Activated CD4-positive, alpha-beta T cell treated with anti-CD3 and anti-CD28 coated beads, Interleukin-2, amount 50 U/mL, for 1 hour (primary cell): ENCODE results near the gene LTB.
A peak's percentile ranks its signal among the peaks of the same experiment; 100 is the strongest.
"Not testable (repeated sequence)": the region's sequence is repeated elsewhere in the genome, so short reads cannot be mapped to it uniquely, and the experiment has no call there.

Source experiments
- DNase-seq: peaks from one replicate; pipeline ENCODE4 v3.0.0-alpha.2; 2020

The LTB gene

DNA sequence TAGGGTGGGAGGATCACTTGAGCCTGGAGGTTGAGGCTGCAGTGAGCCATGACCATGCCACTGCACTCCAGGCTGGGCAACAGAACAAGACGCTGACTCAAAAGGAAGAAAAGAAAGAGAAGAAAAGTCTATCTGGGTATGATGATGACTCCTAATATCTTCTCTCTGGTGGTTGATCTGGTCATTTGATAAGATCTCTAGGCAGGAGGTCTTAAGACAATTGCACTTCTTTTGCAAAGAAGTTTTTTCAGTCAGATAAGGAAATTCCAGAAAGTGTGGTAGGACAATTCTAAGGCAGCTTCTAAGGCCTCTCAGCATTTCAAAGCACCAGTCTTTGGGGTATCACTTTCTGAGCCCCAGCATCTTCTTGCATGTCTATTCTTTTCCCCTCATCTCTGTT is 25.1 kb upstream of the LTB start:
- no peak for DNase-seq

DNA sequence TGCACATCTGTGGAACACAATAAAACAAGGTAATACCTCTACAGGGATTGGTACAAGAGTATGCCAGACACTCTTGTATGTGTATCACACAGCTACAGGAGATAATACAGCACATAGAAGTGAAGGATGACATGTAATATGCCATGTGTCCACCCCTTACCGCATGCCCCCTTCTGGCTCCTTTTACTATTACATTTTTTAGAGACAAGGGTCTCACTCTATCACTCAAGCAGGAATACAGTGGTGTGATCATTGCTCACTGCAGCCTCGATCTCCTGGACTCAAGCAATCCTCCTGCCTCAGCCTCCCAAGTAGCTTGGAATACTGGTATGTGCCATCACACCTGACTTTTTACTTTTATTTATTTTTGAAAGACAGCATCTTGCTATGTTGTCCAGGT is 14.8 kb upstream of the LTB start:
- no peak for DNase-seq

DNA sequence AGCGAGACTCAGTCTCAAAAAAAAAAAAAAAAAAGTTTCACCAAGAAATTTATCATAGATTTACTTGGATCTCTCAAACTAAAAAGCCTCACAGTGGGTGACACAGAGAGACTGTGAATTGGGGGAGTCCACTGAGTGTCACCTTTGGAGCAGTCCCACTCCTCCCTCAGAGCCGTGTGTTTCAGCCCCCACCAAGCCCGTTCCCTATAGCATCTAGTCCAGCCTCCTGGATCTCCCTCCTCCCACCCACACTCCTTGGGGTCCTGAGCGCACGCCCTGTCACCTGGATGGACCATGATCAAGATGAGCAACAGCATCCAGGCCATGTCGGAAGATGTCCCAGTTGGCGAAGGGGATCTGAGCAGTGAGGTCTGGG is 10.2 kb upstream of the LTB start:
- no peak for DNase-seq

DNA sequence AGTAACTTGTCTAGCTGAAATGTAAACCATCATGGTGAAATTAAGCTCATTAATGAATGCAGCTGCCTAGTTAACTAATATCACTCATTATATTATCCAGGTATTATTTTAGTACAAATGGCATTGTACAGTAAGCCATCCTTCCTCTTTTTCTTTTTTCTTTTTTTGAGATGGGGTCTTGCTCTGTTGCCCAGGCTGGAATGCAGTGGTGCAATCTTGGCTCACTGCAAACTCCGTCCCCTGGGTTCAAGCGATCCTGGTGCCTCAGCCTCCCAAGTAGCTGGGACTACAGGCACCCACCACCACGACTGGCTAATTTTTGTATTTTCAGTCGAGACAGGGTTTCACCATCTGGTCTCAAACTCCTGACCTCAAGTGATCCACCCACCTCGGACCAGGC is 8.5 kb upstream of the LTB start:
- DNase-seq = not testable (repeated sequence)

DNA sequence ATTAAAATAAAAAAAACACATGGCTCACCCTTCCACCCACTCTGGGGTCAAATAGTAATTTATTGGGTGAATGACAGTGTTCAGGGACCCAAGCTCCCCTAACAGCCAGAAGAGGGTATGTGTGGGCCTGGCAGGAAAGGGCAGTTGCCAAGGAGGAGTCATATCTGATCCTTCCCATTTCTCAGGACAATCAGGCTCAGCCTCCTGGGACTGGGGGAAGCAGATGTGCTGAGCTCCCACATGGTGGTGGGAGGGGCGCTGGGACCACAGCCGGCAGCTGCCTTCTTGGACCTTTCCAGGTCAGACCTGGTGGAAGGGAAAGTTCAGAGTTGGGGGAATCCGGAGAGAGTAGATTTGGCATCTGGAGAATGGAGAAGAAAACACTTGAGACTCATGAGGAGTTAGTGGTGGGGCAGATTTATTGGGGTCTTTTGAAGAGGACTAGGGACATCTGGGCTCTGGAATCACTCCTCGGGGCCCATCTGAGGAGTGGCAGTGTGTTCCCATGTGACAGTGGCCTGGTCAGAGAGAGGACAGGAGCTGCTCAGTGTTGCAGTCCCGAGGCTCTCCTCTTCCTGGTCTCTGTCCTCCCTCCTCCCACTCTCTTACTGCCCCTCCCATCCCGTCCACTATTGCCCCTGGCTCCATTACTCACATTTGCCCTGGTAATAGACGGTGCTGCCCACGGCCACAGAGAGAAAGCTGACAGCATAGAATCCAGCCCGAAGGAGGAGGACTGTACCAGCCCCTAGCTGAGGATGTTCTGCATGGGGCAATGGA is 6.8 kb upstream of the LTB start:
- no peak for DNase-seq

DNA sequence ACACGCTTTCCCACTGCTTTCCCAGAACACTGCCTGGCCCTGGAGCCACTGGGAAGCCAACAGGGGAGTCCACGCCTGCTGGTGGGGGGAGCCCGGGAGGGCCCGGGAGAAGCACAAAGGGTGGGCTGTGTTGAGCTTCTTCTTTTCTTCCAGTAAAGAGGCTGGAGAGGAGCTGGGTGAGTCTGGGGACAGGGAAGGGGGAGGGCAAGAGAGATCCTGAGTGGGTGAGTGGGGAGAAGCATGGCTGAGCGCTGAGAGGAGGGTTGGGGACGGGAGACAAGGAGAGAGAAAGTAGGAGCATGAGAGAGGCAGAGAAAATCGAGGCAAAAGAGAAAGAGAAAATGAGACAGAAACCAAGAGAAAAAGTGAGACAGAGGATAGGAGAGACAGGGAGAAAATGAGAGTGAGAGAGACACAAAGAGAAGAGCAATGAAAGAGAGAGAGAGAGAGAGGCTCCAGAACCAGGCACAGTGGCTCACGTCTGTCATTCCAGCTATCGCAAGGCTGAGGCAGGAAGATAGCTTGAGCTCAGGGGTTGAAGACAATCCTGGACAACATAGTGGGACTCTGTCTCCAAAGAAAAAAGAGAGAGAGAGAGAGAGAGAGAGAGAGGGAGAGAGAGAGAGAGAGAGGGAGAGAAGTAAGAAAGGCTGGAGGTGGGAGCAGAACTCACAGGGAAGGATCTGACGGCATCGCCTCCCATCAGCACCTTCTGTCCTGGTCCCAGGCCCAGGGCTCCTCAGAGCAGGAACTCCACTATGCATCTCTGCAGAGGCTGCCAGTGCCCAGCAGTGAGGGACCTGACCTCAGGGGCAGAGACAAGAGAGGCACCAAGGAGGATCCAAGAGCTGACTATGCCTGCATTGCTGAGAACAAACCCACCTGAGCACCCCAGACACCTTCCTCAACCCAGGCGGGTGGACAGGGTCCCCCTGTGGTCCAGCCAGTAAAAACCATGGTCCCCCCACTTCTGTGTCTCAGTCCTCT is 5.9 kb upstream of the LTB start:
- DNase-seq = no peak

DNA sequence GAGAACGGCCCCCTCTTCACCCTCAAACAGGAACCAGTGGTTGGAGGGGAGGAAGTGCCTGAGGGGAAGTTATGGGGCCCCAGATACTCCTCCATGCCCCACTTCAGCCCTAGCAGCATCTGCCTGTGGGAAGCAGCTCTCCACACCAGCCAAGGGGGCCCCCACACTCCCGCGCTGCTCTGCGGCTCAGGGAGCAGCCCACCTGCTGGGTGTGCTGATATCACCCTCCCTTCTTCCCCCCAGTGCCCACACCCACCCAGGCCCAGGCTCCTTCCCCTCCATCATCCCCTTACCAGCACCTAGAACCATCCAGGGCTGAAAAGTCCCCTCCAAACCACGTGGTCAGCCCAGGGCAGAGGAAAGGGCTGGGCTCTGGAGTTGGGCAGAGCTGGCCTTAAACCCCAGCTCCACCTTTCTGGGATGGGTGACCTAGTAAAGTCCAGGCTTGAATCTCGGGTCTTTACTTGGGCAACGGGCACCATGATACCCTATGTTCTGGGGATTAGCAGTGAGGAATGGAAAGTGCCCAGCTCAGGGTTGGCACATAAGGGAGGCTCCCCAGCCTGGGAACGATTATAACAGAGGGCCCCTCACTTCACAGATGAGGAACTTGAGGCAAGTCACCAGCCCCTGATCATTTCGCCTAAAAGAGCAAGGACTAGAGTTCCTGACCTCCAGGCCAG is 4.5 kb upstream of the LTB start:
- DNase-seq = no peak

DNA sequence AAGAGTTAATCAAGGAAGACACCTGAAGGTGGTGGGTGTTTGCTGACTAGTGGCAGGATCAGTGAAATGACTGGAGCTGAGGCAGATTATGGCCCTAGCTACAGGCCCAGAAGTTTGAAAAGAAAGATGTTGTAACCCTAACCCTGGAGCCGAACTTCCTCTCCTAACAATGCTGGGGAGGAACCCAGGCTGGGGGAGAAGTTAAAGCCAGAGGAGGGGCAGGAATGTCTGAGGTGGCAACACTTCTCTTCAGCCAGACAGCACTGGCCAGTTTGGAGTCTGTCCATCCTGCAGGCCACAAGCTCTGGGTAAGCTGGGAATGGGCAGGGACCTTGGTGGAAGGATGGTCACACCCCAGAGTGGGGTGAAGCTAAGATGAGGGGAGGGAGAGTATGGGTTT is 3.8 kb upstream of the LTB start, which contains the start of gene LST1:
Gene LST1, plus strand, starts transcription at position 270 of the 400 bp plus-strand sequence. CDS start 1,023 bp downstream, outside the sequence.
- DNase-seq = no peak

DNA sequence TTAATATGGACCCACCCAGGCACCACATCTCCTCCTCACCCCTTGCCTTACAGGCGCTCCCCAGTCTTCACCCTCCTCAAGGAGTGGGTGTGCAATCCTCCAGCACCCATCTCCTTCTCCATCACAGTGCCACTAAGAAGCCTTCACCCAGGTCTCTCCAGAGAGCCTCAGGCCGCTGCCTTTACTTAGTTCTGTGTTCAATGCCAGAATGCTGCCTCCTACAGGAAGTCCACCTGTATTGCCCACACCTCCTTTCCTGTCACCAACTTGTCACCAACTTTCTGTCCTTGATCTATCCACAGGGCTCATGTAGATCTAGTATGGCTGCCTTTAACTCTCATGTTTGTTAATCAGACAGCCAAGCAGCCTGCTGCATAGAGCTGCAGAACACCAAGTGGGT is 3.3 kb upstream of the LTB start:
- DNase-seq = no peak

DNA sequence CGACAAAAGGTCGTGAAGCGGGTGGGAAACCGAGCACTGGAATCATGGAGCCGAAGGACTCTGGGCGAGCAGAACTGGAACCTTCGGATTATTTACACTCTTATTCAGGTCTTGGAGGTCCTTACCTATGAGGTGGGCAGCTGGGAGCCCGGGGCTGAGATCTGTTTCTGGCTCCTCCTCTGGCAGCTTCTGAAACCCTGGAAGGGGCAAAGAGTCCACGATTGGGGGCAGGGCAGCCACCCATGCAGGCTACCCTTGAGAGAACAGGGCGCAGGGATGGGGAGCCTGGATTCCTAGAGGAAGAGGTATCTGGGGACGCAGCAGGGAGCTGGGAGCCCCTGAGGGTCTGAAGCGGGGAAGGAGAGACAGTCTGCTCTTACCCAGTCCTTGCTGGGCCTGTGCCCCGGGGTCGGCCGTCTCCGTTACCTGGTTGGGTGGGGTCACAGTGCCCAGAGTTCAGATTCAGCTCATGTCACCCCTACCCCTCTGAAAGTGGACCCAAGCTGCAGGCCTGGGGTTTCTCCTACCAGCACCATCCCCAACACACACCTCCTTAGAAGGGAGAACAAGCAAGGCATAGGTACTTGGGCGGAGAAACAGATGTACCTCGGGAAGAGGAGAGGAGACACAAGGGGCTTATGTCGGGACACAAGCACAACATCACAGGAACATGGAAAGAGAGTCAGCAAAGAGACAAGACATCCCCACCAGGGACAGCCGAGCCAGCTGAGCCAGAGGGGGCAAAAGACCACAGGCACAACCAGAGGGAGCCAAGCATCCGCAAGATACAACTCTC is 592 bp downstream of the LTB start:
- no peak for DNase-seq

DNA sequence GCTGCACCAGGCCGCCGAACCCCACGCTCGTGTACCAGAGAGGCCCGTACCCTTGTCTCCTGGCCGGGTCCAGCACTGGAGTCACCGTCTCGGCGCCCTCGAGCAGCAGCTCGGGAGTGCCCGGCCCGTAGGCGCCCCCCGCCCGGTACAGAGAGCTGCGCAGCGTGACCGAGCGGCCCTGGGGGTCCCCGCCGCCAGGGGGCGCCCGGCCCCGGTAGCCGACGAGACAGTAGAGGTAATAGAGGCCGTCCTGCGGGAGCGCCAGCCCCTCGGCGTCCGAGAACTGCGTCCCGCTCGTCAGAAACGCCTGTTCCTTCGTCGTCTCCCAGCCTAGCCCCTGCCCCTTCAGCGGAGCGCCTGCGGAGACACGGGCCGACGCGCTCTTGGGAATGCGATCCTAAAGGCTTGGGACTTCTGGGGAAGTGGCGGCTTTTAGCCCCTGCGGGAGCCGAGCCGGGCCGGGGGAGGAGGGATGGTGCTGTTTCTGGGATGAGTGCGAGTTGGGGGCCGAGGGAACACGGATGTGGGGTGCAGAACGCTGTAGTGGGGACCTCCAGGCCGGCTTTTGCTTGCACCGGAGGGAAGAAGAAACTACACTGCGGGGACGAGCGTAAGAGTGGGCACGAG is 1.3 kb downstream of the LTB start:
- peak; percentile 88 for DNase-seq

DNA sequence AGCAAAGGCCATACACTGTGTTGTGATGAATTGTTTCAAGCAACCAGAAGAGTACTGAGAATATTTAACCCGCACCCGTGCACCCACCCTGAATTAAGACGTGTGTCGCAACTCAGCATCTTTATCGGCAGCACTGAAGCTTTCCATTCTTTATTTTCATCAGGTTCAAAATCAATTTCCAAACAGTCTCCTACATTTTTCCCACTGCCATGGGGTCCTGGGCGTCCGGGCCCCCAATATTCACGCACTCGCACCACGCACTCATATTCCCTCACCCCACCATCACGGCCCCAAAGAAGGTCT is 1.8 kb downstream of the LTB start:
- no peak for DNase-seq

DNA sequence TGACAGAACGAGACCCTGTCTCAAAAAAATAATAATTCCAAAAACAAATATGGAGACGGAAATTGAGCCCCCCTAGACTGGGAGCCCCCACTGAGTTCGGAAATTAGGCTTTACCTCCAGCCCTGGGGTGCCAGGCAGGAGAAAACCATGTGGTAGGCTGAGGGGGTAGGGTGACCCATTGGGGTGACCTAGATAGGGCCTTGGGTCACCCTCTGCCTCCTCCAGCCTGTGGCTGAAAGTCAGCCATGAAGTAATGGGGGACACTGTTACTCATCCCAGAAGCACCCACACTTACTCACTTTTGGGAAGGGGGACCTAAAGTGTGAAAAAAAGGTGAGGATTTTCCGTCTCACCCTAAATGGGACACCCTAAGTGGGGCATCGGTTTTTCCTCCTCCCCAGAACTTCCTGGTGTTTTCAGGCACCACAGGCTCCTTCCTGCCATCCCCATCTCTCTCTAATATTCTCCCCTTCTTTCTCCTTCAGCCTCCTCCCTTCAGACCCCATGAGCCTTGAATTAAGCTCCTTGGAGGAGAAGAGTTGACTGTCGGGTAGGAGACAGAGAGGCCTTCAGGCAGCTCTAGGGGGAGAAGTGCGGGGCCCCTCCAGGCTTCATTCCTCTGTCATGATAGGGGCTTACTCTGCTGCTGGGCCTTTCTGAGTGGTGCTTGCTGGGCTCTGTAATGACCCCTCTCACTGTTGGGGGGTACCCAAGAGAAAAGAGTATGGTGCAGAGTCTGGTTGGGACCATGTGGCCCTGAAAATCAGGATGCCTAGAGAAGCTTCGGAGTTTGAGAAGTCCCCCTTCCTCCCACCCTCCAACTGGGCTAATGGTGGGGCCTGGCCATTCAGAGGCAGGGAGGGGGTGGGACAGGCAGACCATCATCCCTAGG is 2.4 kb downstream of the LTB start:
- DNase-seq = no peak

DNA sequence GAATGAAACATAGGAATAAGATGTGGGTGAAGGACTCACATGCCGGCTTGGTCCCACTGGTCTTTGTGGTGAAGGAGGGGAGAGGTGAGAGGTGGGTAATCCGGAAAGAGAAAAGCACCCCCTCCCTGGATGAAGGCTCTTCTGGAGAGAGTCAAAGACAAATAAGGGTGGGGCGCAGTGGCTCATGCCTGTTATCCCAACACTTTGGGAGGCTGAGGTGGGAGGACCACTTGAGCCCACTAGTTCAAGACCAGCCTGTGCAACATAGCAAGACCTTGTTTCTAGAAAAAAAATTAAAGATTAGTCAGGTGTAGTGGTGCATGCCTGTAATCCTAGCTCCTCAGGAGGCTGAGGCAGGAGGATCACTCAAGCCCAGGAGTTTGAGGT is 3.1 kb downstream of the LTB start:
- no peak for DNase-seq

DNA sequence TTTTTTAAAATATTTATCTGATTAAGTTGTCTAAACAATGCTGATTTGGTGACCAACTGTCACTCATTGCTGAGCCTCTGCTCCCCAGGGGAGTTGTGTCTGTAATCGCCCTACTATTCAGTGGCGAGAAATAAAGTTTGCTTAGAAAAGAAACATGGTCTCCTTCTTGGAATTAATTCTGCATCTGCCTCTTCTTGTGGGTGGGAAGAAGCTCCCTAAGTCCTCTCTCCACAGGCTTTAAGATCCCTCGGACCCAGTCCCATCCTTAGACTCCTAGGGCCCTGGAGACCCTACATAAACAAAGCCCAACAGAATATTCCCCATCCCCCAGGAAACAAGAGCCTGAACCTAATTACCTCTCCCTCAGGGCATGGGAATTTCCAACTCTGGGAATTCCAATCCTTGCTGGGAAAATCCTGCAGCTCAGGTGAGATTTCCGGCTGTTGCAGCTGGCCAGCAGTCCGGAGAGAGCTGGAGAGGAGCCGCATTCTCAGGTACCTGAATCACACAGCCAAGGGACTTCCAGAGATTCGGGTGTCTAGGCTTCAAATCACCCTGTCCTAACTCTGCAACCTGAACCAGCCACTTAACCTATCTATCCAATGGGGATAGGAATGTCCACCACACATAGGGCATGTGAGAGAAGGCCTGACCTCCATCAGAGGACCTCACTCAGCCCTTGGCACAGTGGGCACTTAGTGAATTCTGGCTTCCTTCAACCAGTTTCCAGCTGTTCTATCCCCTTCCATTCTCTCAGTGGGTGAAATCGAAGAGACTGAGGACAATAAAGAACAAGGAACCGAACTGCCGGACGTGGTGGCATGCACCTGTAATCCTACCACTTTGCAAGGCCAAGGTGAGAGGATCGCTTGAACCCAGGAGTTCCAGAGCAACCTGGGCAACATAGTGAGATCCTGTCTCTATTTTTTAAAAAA is 3.8 kb downstream of the LTB start:
- DNase-seq = no peak

DNA sequence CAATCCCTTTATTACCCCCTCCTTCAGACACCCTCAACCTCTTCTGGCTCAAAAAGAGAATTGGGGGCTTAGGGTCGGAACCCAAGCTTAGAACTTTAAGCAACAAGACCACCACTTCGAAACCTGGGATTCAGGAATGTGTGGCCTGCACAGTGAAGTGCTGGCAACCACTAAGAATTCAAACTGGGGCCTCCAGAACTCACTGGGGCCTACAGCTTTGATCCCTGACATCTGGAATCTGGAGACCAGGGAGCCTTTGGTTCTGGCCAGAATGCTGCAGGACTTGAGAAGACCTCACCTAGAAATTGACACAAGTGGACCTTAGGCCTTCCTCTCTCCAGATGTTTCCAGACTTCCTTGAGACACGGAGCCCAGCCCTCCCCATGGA is 4.7 kb downstream of the LTB start:
- no peak for DNase-seq

DNA sequence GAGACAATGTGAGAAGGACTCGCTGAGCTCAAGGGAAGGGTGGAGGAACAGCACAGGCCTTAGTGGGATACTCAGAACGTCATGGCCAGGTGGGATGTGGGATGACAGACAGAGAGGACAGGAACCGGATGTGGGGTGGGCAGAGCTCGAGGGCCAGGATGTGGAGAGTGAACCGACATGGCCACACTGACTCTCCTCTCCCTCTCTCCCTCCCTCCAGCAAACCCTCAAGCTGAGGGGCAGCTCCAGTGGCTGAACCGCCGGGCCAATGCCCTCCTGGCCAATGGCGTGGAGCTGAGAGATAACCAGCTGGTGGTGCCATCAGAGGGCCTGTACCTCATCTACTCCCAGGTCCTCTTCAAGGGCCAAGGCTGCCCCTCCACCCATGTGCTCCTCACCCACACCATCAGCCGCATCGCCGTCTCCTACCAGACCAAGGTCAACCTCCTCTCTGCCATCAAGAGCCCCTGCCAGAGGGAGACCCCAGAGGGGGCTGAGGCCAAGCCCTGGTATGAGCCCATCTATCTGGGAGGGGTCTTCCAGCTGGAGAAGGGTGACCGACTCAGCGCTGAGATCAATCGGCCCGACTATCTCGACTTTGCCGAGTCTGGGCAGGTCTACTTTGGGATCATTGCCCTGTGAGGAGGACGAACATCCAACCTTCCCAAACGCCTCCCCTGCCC is 5.2 kb downstream of the LTB start:
- DNase-seq = no peak

DNA sequence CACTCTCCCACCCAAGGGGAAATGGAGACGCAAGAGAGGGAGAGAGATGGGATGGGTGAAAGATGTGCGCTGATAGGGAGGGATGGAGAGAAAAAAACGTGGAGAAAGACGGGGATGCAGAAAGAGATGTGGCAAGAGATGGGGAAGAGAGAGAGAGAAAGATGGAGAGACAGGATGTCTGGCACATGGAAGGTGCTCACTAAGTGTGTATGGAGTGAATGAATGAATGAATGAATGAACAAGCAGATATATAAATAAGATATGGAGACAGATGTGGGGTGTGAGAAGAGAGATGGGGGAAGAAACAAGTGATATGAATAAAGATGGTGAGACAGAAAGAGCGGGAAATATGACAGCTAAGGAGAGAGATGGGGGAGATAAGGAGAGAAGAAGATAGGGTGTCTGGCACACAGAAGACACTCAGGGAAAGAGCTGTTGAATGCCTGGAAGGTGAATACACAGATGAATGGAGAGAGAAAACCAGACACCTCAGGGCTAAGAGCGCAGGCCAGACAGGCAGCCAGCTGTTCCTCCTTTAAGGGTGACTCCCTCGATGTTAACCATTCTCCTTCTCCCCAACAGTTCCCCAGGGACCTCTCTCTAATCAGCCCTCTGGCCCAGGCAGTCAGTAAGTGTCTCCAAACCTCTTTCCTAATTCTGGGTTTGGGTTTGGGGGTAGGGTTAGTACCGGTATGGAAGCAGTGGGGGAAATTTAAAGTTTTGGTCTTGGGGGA is 6.1 kb downstream of the LTB start:
- no peak for DNase-seq
